Activated CD4-positive, alpha-beta T cell treated with anti-CD3 and anti-CD28 coated beads, Interleukin-2, amount 10 ng/mL, durations not matched to agents 7 days and 5 days (primary cell): ENCODE results near the gene ADGRE3. TPM values are rescaled to one million over a fixed set of nuclear protein-coding genes. Genes with fewer than 3 reads are reported as not detected.
A peak's percentile ranks its signal among the peaks of the same experiment; 100 is the strongest.

Source experiments
- CTCF ChIA-PET: fragments of 350-600 bp; sonication (Branson Sonifier 250); formaldehyde crosslinking; loops from one replicate; lab custom pipeline; 2021; ENCODE audit warnings: antibody characterized with exemption; lab: Charles Lee
- POLR2A ChIA-PET: fragments of 350-600 bp; sonication (Branson Sonifier 250); formaldehyde crosslinking; loops from one replicate; lab custom pipeline; 2021; ENCODE audit warnings: antibody characterized with exemption; lab: Charles Lee
- DNase-seq: peaks from one replicate; pipeline ENCODE4 v3.0.0-alpha.2; 2020
- H3K27ac Mint-ChIP-seq: one replicate; pipeline ENCODE4 v1.8.0; 2021; ENCODE audit warnings: mild to moderate bottlenecking, moderate library complexity, mixed read lengths
- H3K27me3 Mint-ChIP-seq: one replicate; pipeline ENCODE4 v1.8.0; 2021; ENCODE audit warnings: mixed read lengths
- H3K36me3 Mint-ChIP-seq: one replicate; pipeline ENCODE4 v1.8.0; 2021; ENCODE audit warnings: low read depth, mixed read lengths
- H3K4me1 Mint-ChIP-seq: one replicate; pipeline ENCODE4 v1.8.0; 2021; ENCODE audit warnings: mixed read lengths
- H3K4me3 Mint-ChIP-seq: one replicate; pipeline ENCODE4 v1.8.0; 2021; ENCODE audit warnings: mild to moderate bottlenecking, moderate library complexity, mixed read lengths
- H3K9me3 Mint-ChIP-seq: one replicate; pipeline ENCODE4 v1.8.0; 2021; ENCODE audit warnings: mixed read lengths
- total RNA-seq, 2 experiments: library from RNA; stranded (reverse); gene quantifications; one replicate each; pipeline ENCODE4 v1.2.3, GENCODE V29; 2021

ADGRE3 gene
- total RNA-seq, 2 experiments from 2014 or later: not detected

- Mint-ChIP-seq H3K9me3 (no peaks in the 10 kb centered on the region), H3K27me3 (no peaks in the 10 kb centered on the region), H3K4me1 (peaks cover 6% of the 10 kb centered on the region), H3K36me3 (no peaks in the 10 kb centered on the region), H3K27ac (no peak overlapping the region), H3K4me3 (no peak overlapping the region)
- CTCF ChIA-PET: interaction anchor here (1.1 kb wide), 1 partner anchor 108 kb away, joined by 3 read pairs; no protein-coding TSS in a partner anchor
- POLR2A ChIA-PET: no interaction called here
- no peak for DNase-seq
Measured at GRCh38 chr19:14577264-14577663, 97.4 kb downstream of the ADGRE3 start.

GRCh38 chr19:14576363-14576762 lies 98.3 kb downstream of the ADGRE3 start:
- H3K9me3 Mint-ChIP-seq: no peaks in the 10 kb centered on the region
- DNase-seq: no peak
- ChIA-PET POLR2A (no interaction called here), CTCF (no interaction called here)
- H3K27me3 Mint-ChIP-seq: no peaks in the 10 kb centered on the region
- H3K4me3 Mint-ChIP-seq: no peak overlapping the region
- H3K4me1 Mint-ChIP-seq: peaks cover 10% of the 10 kb centered on the region
- no peaks in the 10 kb centered on the region for H3K36me3 Mint-ChIP-seq
- H3K27ac Mint-ChIP-seq: no peak overlapping the region

GRCh38 chr19:14575428-14575980 lies 99.1 kb downstream of the ADGRE3 start:
- DNase-seq: no peak
- CTCF ChIA-PET: interaction anchor here (0.6 to 5.1 kb wide), 3 partner anchors 19 to 687 kb away, joined by 3 to 100 read pairs (median 7); partner anchors contain the start of gene ZNF333
- Mint-ChIP-seq H3K4me3 (no peak overlapping the region), H3K4me1 (peaks cover 19% of the 10 kb centered on the region), H3K27ac (no peak overlapping the region), H3K36me3 (no peaks in the 10 kb centered on the region), H3K9me3 (no peaks in the 10 kb centered on the region), H3K27me3 (no peaks in the 10 kb centered on the region)
- POLR2A ChIA-PET: no interaction called here

GRCh38 chr19:14571695-14572490 lies 102.8 kb downstream of the ADGRE3 start, which contains the start of gene NDUFB7:
TSS of gene NDUFB7 (minus strand) at chr19:14572066. CDS start at chr19:14572000, 66 bp downstream.
- peak; percentile 92 for DNase-seq
- Mint-ChIP-seq H3K9me3 (no peaks in the 10 kb centered on the region), H3K4me3 (peak within 1 kb of the TSS; percentile 94), H3K27ac (peak within 1 kb of the TSS; percentile 92), H3K27me3 (no peaks in the 10 kb centered on the region), H3K36me3 (peaks cover 6% of the 10 kb centered on the region), H3K4me1 (peaks cover 41% of the 10 kb centered on the region)
- ChIA-PET POLR2A (interaction anchor here (0.6 kb wide), 1 partner anchor 12 kb away, joined by 3 read pairs; no protein-coding TSS in a partner anchor), CTCF (interaction anchor here (0.6 to 5.7 kb wide), 10 partner anchors 8 to 1699 kb away, joined by 3 to 100 read pairs (median 5); partner anchors contain the start of genes DNAJB1 and ZNF333)

GRCh38 chr19:14570864-14571527 lies 103.6 kb downstream of the ADGRE3 start:
- H3K27ac Mint-ChIP-seq: peak overlapping the region; percentile 92
- no peak for DNase-seq
- CTCF ChIA-PET: interaction anchor here (0.7 to 5.7 kb wide), 5 partner anchors 11 to 118 kb away, joined by 3 to 100 read pairs (median 3); partner anchors contain the start of gene ZNF333
- peaks cover 43% of the 10 kb centered on the region for H3K4me1 Mint-ChIP-seq
- H3K36me3 Mint-ChIP-seq: peaks cover 9% of the 10 kb centered on the region
- POLR2A ChIA-PET: no interaction called here
- no peaks in the 10 kb centered on the region for H3K27me3 Mint-ChIP-seq
- peak overlapping the region; percentile 94 for H3K4me3 Mint-ChIP-seq
- H3K9me3 Mint-ChIP-seq: no peaks in the 10 kb centered on the region

Other genes with a start within 250 kb of the ADGRE3 start
- 100 to 1,000 TPM; 238 to 242 TPM for gene PKN1, start 241.5 kb downstream of the ADGRE3 start, total RNA-seq
- gene PTGER1, start 199.5 kb downstream of the ADGRE3 start, total RNA-seq: under 1 TPM; 0.19 to 0.27 TPM
- 10 to 100 TPM; 36.5 to 47.2 TPM for gene GIPC1, start 178.7 kb downstream of the ADGRE3 start, total RNA-seq
- 100 to 1,000 TPM in 1 of 2 experiments, 10 to 100 TPM in 1; 89.7 to 100 TPM for gene DNAJB1, start 156.4 kb downstream of the ADGRE3 start, total RNA-seq
- gene TECR, start 145.2 kb downstream of the ADGRE3 start, total RNA-seq: 100 to 1,000 TPM; 169 to 190 TPM
- gene NDUFB7, start 102.8 kb downstream of the ADGRE3 start, total RNA-seq: 100 to 1,000 TPM; 121 to 123 TPM
- gene CLEC17A, start 91.8 kb downstream of the ADGRE3 start, total RNA-seq: not detected
- 10 to 100 TPM; 12.5 to 14.9 TPM for gene ZNF333, start 15.2 kb upstream of the ADGRE3 start, total RNA-seq
- under 1 TPM; 0.42 to 0.73 TPM for gene ADGRE2, start 103.7 kb upstream of the ADGRE3 start, total RNA-seq
- gene OR7A5, start 160.3 kb upstream of the ADGRE3 start, total RNA-seq: not detected
- gene OR7C1, start 160.3 kb upstream of the ADGRE3 start, total RNA-seq: not detected
- gene OR7A10, start 174.1 kb upstream of the ADGRE3 start, total RNA-seq: not detected
- not detected for gene OR7A17, start 211.3 kb upstream of the ADGRE3 start, total RNA-seq